NT2/D1 (cell line): ENCODE measurements around the gene NTM.

Experiments
- DNase-seq: peaks from one replicate; pipeline ENCODE4 v3.0.0-alpha.2; 2011; ENCODE audit warnings: low read depth, low spot score
- H3K27me3 ChIP-seq: 2 replicates; pipeline ENCODE4 v1.6.0; 2011; ENCODE audit warnings: mild to moderate bottlenecking; ENCODE audit not compliant: insufficient read length, insufficient read depth
- H3K36me3 ChIP-seq: 2 replicates; pipeline ENCODE4 v1.6.1; 2011; ENCODE audit warnings: mild to moderate bottlenecking, low read length, mixed read lengths; ENCODE audit not compliant: insufficient read depth, insufficient read length
- H3K4me1 ChIP-seq: 2 replicates; pipeline ENCODE4 v1.5.1; 2011; ENCODE audit not compliant: insufficient read depth, insufficient read length
- H3K4me3 ChIP-seq: 2 replicates; pipeline ENCODE4 v1.5.1; 2011; ENCODE audit warnings: low read depth; ENCODE audit not compliant: insufficient read length
- H3K9ac ChIP-seq: 2 replicates; pipeline ENCODE4 v1.6.0; 2011; ENCODE audit warnings: low read depth; ENCODE audit not compliant: insufficient read length
- H3K9me3 ChIP-seq: 2 replicates; pipeline ENCODE4 v1.5.1; 2011; ENCODE audit warnings: mild to moderate bottlenecking, low read length; ENCODE audit not compliant: insufficient read depth
- SUZ12 ChIP-seq: IDR thresholded peaks from 2 replicates; pipeline ENCODE4 v1.6.1; 2011; ENCODE audit not compliant: insufficient read length, insufficient read depth; ENCODE audit errors: extremely low read depth
- YY1 ChIP-seq: IDR thresholded peaks from 2 replicates; pipeline ENCODE4 v1.6.1; 2011; ENCODE audit not compliant: insufficient read length, insufficient read depth
- ZNF274 ChIP-seq: IDR thresholded peaks from 2 replicates; pipeline ENCODE4 v1.6.1; 2011; ENCODE audit warnings: mild to moderate bottlenecking, low read depth, low read length

The NTM gene

GRCh38 chr11:132056689-132057088 lies 686.3 kb downstream of the NTM start:
- Histone ChIP-seq H3K4me1 (no peaks in the 10 kb centered on the region), H3K36me3 (no peaks in the 10 kb centered on the region)
- DNase-seq = no peak

GRCh38 chr11:132057266-132057665 lies 686.9 kb downstream of the NTM start:
- no peaks in the 10 kb centered on the region for H3K36me3 ChIP-seq
- TF ChIP-seq SUZ12 (no peak), YY1 (no peak), ZNF274 (no peak)
- H3K4me3 ChIP-seq = no peak overlapping the region
- H3K9me3 ChIP-seq = no peaks in the 10 kb centered on the region
- DNase-seq = no peak
- no peaks in the 10 kb centered on the region for H3K27me3 ChIP-seq
- no peaks in the 10 kb centered on the region for H3K4me1 ChIP-seq
- H3K9ac ChIP-seq = no peak overlapping the region

More at GRCh38 chr11:132056689-132057088, 686.3 kb downstream of the NTM start:
- no peak for TF ChIP-seq ZNF274
- H3K9ac ChIP-seq = no peak overlapping the region
- no peak overlapping the region for H3K4me3 ChIP-seq
- no peaks in the 10 kb centered on the region for H3K9me3 ChIP-seq
- no peaks in the 10 kb centered on the region for H3K27me3 ChIP-seq

GRCh38 chr11:132058211-132058772 lies 687.9 kb downstream of the NTM start:
- Histone ChIP-seq H3K4me1 (no peaks in the 10 kb centered on the region), H3K9me3 (no peaks in the 10 kb centered on the region), H3K9ac (no peak overlapping the region), H3K27me3 (no peaks in the 10 kb centered on the region), H3K4me3 (no peak overlapping the region), H3K36me3 (no peaks in the 10 kb centered on the region)
- TF ChIP-seq SUZ12 (no peak), YY1 (no peak), ZNF274 (no peak)
- DNase-seq = no peak

- DNase-seq = no peak
- no peaks in the 10 kb centered on the region for H3K36me3 ChIP-seq
- TF ChIP-seq SUZ12 = no peak
- TF ChIP-seq YY1 = no peak
- no peak for TF ChIP-seq ZNF274
- no peak overlapping the region for H3K9ac ChIP-seq
- no peak overlapping the region for H3K4me3 ChIP-seq
- no peaks in the 10 kb centered on the region for H3K27me3 ChIP-seq
- H3K4me1 ChIP-seq = no peaks in the 10 kb centered on the region
- H3K9me3 ChIP-seq = no peaks in the 10 kb centered on the region
Observed at GRCh38 chr11:132060567-132060966, 690.2 kb downstream of the NTM start.

GRCh38 chr11:132062031-132062430 lies 691.6 kb downstream of the NTM start:
- no peak for DNase-seq
- Histone ChIP-seq H3K4me1 (no peaks in the 10 kb centered on the region), H3K36me3 (no peaks in the 10 kb centered on the region), H3K9ac (no peak overlapping the region), H3K27me3 (no peaks in the 10 kb centered on the region), H3K4me3 (no peak overlapping the region), H3K9me3 (peaks cover 6% of the 10 kb centered on the region; the same call in 1 of the 2 replicates)
- TF ChIP-seq YY1 = no peak
- no peak for TF ChIP-seq ZNF274
- TF ChIP-seq SUZ12 = no peak

- DNase-seq = no peak
- Histone ChIP-seq H3K36me3 (no peaks in the 10 kb centered on the region), H3K4me3 (no peak overlapping the region), H3K4me1 (no peaks in the 10 kb centered on the region), H3K27me3 (no peaks in the 10 kb centered on the region), H3K9ac (no peak overlapping the region), H3K9me3 (peaks cover 6% of the 10 kb centered on the region; the same call in 1 of the 2 replicates)
- TF ChIP-seq ZNF274 = no peak
- no peak for TF ChIP-seq SUZ12
- TF ChIP-seq YY1 = no peak
Observed at GRCh38 chr11:132062541-132062940, 692.1 kb downstream of the NTM start.

- Histone ChIP-seq H3K9me3 (peaks cover 6% of the 10 kb centered on the region; the same call in 1 of the 2 replicates), H3K4me1 (no peaks in the 10 kb centered on the region), H3K36me3 (no peaks in the 10 kb centered on the region), H3K4me3 (no peak overlapping the region), H3K27me3 (no peaks in the 10 kb centered on the region), H3K9ac (no peak overlapping the region)
- DNase-seq = no peak
- TF ChIP-seq ZNF274 (no peak), YY1 (no peak), SUZ12 (no peak)
Observed at GRCh38 chr11:132064987-132065620, 694.7 kb downstream of the NTM start.
